ENCODE data around the gene NT5DC1.

The NT5DC1 gene

DNA sequence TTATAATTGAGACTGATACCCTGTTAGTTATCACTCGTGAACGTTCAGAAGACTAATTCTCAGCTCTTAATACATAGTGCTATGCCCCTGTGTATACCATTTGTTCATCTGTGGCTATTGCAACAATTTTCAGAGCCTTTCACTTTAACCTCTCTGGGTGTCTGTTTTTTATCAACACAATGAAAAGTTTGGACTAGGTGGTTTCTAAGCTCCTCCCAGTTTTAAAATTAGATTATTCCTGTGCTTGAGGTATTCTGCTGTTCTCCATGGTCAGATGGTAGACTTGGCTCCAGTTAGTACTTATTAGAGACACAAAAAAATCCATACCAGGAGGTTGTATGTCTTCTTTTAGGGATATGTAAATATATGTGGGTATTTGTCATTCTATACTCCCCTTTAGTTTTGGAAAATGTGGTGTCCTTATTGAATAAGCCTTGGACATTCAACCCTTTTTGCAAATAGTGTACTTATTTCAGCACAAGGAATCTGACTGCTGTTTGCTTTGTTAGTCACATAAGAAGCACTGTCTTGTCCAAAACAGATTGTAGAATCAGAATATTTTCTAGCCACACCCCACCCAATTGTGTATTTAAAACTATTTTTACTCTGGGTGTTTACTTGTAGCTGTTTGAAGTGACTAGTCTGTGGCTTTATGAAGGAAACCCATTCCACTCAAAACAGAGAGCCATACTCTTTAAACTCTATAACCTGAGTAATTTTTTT lies 27.3 kb downstream of the NT5DC1 start:
- H3K27ac ChIP-seq (replicated peaks), result no peak overlapping the region
- DNase-seq (ENCODE audit: low read depth in 1 of 2, low spot score in 1 of 2), result no peak
- no peaks in the 10 kb centered on the region for H3K27me3 ChIP-seq (ENCODE audit: insufficient read depth, poor library complexity, severe bottlenecking)
- no peak overlapping the region for H3K4me3 ChIP-seq (replicated peaks; ENCODE audit: insufficient read depth, low read length)
- TF ChIP-seq, protein P1, sequence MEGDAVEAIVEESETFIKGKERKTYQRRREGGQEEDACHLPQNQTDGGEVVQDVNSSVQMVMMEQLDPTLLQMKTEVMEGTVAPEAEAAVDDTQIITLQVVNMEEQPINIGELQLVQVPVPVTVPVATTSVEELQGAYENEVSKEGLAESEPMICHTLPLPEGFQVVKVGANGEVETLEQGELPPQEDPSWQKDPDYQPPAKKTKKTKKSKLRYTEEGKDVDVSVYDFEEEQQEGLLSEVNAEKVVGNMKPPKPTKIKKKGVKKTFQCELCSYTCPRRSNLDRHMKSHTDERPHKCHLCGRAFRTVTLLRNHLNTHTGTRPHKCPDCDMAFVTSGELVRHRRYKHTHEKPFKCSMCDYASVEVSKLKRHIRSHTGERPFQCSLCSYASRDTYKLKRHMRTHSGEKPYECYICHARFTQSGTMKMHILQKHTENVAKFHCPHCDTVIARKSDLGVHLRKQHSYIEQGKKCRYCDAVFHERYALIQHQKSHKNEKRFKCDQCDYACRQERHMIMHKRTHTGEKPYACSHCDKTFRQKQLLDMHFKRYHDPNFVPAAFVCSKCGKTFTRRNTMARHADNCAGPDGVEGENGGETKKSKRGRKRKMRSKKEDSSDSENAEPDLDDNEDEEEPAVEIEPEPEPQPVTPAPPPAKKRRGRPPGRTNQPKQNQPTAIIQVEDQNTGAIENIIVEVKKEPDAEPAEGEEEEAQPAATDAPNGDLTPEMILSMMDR (IDR thresholded peaks at IDR 0.05; ENCODE audit: insufficient read depth, low read length), result no peak
- TF ChIP-seq, protein P2, sequence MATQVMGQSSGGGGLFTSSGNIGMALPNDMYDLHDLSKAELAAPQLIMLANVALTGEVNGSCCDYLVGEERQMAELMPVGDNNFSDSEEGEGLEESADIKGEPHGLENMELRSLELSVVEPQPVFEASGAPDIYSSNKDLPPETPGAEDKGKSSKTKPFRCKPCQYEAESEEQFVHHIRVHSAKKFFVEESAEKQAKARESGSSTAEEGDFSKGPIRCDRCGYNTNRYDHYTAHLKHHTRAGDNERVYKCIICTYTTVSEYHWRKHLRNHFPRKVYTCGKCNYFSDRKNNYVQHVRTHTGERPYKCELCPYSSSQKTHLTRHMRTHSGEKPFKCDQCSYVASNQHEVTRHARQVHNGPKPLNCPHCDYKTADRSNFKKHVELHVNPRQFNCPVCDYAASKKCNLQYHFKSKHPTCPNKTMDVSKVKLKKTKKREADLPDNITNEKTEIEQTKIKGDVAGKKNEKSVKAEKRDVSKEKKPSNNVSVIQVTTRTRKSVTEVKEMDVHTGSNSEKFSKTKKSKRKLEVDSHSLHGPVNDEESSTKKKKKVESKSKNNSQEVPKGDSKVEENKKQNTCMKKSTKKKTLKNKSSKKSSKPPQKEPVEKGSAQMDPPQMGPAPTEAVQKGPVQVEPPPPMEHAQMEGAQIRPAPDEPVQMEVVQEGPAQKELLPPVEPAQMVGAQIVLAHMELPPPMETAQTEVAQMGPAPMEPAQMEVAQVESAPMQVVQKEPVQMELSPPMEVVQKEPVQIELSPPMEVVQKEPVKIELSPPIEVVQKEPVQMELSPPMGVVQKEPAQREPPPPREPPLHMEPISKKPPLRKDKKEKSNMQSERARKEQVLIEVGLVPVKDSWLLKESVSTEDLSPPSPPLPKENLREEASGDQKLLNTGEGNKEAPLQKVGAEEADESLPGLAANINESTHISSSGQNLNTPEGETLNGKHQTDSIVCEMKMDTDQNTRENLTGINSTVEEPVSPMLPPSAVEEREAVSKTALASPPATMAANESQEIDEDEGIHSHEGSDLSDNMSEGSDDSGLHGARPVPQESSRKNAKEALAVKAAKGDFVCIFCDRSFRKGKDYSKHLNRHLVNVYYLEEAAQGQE (IDR thresholded peaks at IDR 0.05; ENCODE audit: insufficient replicate concordance, low read depth), result no peak
- TF ChIP-seq SPI1 (IDR thresholded peaks at IDR 0.05; ENCODE audit: borderline replicate concordance, low read depth) (no peak), GABPA (IDR thresholded peaks at IDR 0.05; ENCODE audit: low read depth) (no peak), POLR2AphosphoS5 (IDR thresholded peaks at IDR 0.05; ENCODE audit: low read depth) (no peak)

DNA sequence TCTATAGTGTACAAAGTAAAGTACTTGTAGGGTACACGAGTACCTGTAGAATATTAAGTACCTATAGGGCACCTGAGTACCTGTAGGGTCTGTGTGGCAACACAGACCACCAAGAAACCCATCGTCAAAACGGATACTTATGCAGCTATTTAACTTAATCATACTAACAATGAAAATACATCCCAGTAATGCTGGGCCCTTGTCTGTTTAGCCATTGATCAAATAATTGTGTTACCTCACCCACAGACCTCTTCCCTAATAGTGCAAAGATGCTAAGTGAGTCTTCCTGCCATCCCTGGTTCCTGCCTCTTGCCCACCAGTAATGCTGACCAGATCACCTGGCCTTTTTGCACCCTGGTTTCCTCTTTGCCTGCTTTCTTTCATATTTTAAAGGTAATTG lies 32.8 kb downstream of the NT5DC1 start:
- TF ChIP-seq, protein P1 (IDR thresholded peaks at IDR 0.05; ENCODE audit: insufficient read depth, low read length), result no peak
- TF ChIP-seq POLR2AphosphoS5 (IDR thresholded peaks at IDR 0.05; ENCODE audit: low read depth), result no peak
- no peak for TF ChIP-seq SPI1 (IDR thresholded peaks at IDR 0.05; ENCODE audit: borderline replicate concordance, low read depth)
- TF ChIP-seq, protein P2 (IDR thresholded peaks at IDR 0.05; ENCODE audit: insufficient replicate concordance, low read depth), result no peak
- no peak for TF ChIP-seq GABPA (IDR thresholded peaks at IDR 0.05; ENCODE audit: low read depth)
- Histone ChIP-seq H3K27me3 (ENCODE audit: insufficient read depth, poor library complexity, severe bottlenecking) (no peaks in the 10 kb centered on the region), H3K4me3 (replicated peaks; ENCODE audit: insufficient read depth, low read length) (no peak overlapping the region), H3K27ac (replicated peaks) (no peak overlapping the region)
- no peak for DNase-seq (ENCODE audit: low read depth in 1 of 2, low spot score in 1 of 2)

DNA sequence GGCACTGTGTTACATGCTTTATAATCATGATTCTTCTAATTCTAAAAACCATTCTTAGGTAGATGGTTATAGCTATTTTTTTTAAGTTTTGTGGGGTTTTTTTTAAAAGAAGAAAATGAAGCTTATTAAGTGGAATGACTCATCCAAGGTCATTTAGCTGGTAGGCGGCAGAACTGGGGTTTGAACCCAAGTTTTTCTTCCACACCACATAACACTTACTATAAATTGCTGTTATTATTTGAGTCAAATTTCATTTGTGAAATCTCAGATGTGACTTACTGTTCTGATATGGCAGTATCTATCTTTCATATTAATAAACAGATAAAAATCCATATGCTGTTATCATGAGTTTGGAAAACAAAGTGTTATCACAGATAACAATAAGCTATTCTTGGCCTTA lies 35.7 kb downstream of the NT5DC1 start:
- DNase-seq (ENCODE audit: low read depth in 1 of 2, low spot score in 1 of 2), result no peak
- TF ChIP-seq, protein P2 (IDR thresholded peaks at IDR 0.05; ENCODE audit: insufficient replicate concordance, low read depth), result no peak
- no peak for TF ChIP-seq POLR2AphosphoS5 (IDR thresholded peaks at IDR 0.05; ENCODE audit: low read depth)
- TF ChIP-seq, protein P1 (IDR thresholded peaks at IDR 0.05; ENCODE audit: insufficient read depth, low read length), result no peak
- TF ChIP-seq SPI1 (IDR thresholded peaks at IDR 0.05; ENCODE audit: borderline replicate concordance, low read depth), result no peak
- TF ChIP-seq GABPA (IDR thresholded peaks at IDR 0.05; ENCODE audit: low read depth), result no peak
- H3K4me3 ChIP-seq (replicated peaks; ENCODE audit: insufficient read depth, low read length), result no peak overlapping the region
- no peak overlapping the region for H3K27ac ChIP-seq (replicated peaks)
- H3K27me3 ChIP-seq (ENCODE audit: insufficient read depth, poor library complexity, severe bottlenecking), result no peaks in the 10 kb centered on the region

Data from HL-60 (cell line).